Measurements from ENCODE around the gene MIA2. TPM values are rescaled to one million over a fixed set of nuclear protein-coding genes. Genes with fewer than 3 reads are reported as not detected.

Gene MIA2
- total RNA-seq, 1 experiment from 2014 or later, result 15.0 TPM

DNA sequence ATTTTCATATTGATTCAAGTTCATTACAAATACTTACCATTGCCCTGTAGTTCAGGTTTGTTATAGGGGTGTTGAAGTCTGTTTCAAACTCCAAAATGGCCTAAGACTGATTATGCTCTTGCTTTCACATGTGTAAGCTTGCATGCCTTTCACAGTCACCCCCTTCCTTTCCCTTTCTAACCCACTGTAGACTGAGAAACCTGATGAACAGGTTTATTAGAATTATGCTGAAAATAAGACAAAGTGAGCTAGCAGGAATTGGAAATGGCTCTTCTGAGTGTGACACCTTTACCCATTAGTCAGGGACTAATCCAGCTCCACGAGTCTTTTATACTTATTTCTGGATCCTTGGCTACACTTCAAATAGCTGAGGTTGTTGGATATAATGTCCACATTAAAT, 159.6 kb downstream of the MIA2 start:
- Mint-ChIP-seq H3K4me3 (no peak overlapping the region), H3K4me1 (peaks cover 2% of the 10 kb centered on the region in 2 experiments; a peak in 2 of 4 replicates), H3K27ac (no peak overlapping the region), H3K27me3 (ENCODE audit: low read depth) (no peaks in the 10 kb centered on the region), H3K9me3 (no peaks in the 10 kb centered on the region), H3K36me3 (ENCODE audit: insufficient read depth in 1 of 3, low read depth in 3 of 3) (peaks cover 0 to 2% (median 0%) of the 10 kb centered on the region in 3 experiments; a peak in 1 of 7 replicates)
- H3K23me2 ChIP-seq (ENCODE audit: insufficient read length, low read depth, low read length, poor library complexity, severe bottlenecking), result no peaks in the 10 kb centered on the region
- no peaks in the 10 kb centered on the region for H3K4me1 ChIP-seq (ENCODE audit: insufficient read depth, low read length)
- no peak overlapping the region for H2BK5ac ChIP-seq (ENCODE audit: insufficient read length, low read length)
- no peak overlapping the region for H2BK20ac ChIP-seq (ENCODE audit: low read depth, low read length, poor library complexity, severe bottlenecking)
- no peak for TF ChIP-seq CTCF (conservative IDR thresholded peaks at IDR 0.05)
- no peak overlapping the region for H3K23ac ChIP-seq (ENCODE audit: insufficient read length, low read depth, low read length)
- H3K27ac ChIP-seq (ENCODE audit: insufficient read length, low read depth, low read length), result no peak overlapping the region
- H3K27me3 ChIP-seq (ENCODE audit: insufficient read depth, low read length), result no peaks in the 10 kb centered on the region
- H3K14ac ChIP-seq (ENCODE audit: insufficient read depth, low read length), result no peak overlapping the region
- H3K4ac ChIP-seq (ENCODE audit: low read depth, low read length), result no peak overlapping the region
- no peak for DNase-seq
- H3K56ac ChIP-seq (ENCODE audit: insufficient read length, low read depth, low read length), result no peak overlapping the region
- H2BK15ac ChIP-seq (ENCODE audit: low read depth, low read length), result no peak overlapping the region
- WGBS (ENCODE audit: extremely low coverage, insufficient read length, low lambda C conversion rate), result no CpG with 5 or more reads among the region's 1 CpG
- H3K79me1 ChIP-seq (ENCODE audit: insufficient read depth, low read depth, low read length, poor library complexity, severe bottlenecking), result no peaks in the 10 kb centered on the region
- no peak overlapping the region for H3T11ph ChIP-seq (ENCODE audit: low read length)
- no peak overlapping the region for H3K4me2 ChIP-seq (ENCODE audit: insufficient read depth, insufficient read length, low read length)
- H2BK120ac ChIP-seq (ENCODE audit: low read depth, low read length, poor library complexity, severe bottlenecking), result no peak overlapping the region
- no peak overlapping the region for H4K8ac ChIP-seq (replicated peaks; ENCODE audit: insufficient read length, low read depth, low read length)
- H2AFZ ChIP-seq (ENCODE audit: low read length), result no peak overlapping the region
- no peaks in the 10 kb centered on the region for H4K20me1 ChIP-seq (ENCODE audit: control insufficient read depth, insufficient read depth, insufficient read length)
- no peak overlapping the region for H4K5ac ChIP-seq (ENCODE audit: insufficient read length, low read depth, low read length)
- H2AK5ac ChIP-seq (ENCODE audit: insufficient read length, low read length), result no peak overlapping the region
- H3K79me2 ChIP-seq (ENCODE audit: insufficient read depth, low read length), result no peaks in the 10 kb centered on the region
- H2BK12ac ChIP-seq (ENCODE audit: insufficient read length, low read depth, low read length), result no peak overlapping the region
- no peaks in the 10 kb centered on the region for H3K9me3 ChIP-seq (ENCODE audit: control insufficient read depth, low read depth, low read length)
- no peak overlapping the region for H3K18ac ChIP-seq (ENCODE audit: insufficient read length, low read depth, low read length)
- no peak overlapping the region for H4K91ac ChIP-seq (ENCODE audit: insufficient read length, low read depth, low read length)
- H3K9ac ChIP-seq (ENCODE audit: extremely low read depth, insufficient read length, low read length), result no peak overlapping the region
